Thoracic aorta (tissue), 2 donors: Measurements from ENCODE around the gene TFF2. TPM values are rescaled to one million over a fixed set of nuclear protein-coding genes. Genes with fewer than 3 reads are reported as not detected.

Experiments
- ATAC-seq: fragments of 150-250 bp; one replicate; pipeline ENCODE4 v1.8.0; 2017; ENCODE audit warnings: low read depth; ENCODE audit not compliant: insufficient number of reproducible peaks, low FRiP score
- DNase-seq: peaks from one replicate; pipeline ENCODE4 v3.0.0-alpha.2; 2020; ENCODE audit warnings: low spot score
- H3K27ac ChIP-seq, 2 donors: fragments of 200-600 bp; sonication (generic); 1 replicate in 1 of 2; 2 replicates in 1 of 2; pipeline ENCODE4 v1.5.1; 2016; ENCODE audit warnings: mild to moderate bottlenecking in 2 of 2, moderate library complexity in 2 of 2
- H3K27me3 ChIP-seq: fragments of 200-600 bp; sonication (generic); replicated peaks from 2 replicates; pipeline ENCODE4 v1.6.0; 2016; ENCODE audit warnings: mild to moderate bottlenecking; ENCODE audit not compliant: insufficient read depth
- H3K36me3 ChIP-seq: fragments of 200-600 bp; sonication (generic); one replicate; pipeline ENCODE4 v1.5.1; 2016
- H3K4me1 ChIP-seq, 2 donors: fragments of 200-600 bp; sonication (generic); 1 replicate in 1 of 2; 2 replicates in 1 of 2; pipeline versions ENCODE4 v1.5.1 to v1.6.0; 2016; ENCODE audit warnings: low read depth in 2 of 2, mild to moderate bottlenecking in 1 of 2; ENCODE audit not compliant: control insufficient read depth in 1 of 2
- H3K4me3 ChIP-seq: fragments of 200-600 bp; sonication (generic); 2 replicates; pipeline ENCODE4 v1.5.1; 2016; ENCODE audit warnings: mild to moderate bottlenecking
- H3K9me3 ChIP-seq: fragments of 200-600 bp; sonication (generic); 2 replicates; pipeline ENCODE4 v1.5.1; 2016
- total RNA-seq, 2 donors: library from RNA; depleted of rRNA; stranded (reverse); fragments of >200 nt; gene quantifications; one replicate each; pipeline versions ENCODE4 v1.1.0 to v1.2.3, GENCODE V29; 2016
- TF ChIP-seq, protein P1 (sequence below): fragments of 200-600 bp; sonication (generic); IDR thresholded peaks from one replicate; pipeline ENCODE4 v1.5.1; 2019; ENCODE audit warnings: antibody characterized with exemption

Gene TFF2
- total RNA-seq, 2 donors from 2014 or later: 17.0 TPM; not detected in 1

GRCh38 chr21:42317826-42318746 is 32.7 kb downstream of the TFF2 start:
- TF ChIP-seq, protein P1, sequence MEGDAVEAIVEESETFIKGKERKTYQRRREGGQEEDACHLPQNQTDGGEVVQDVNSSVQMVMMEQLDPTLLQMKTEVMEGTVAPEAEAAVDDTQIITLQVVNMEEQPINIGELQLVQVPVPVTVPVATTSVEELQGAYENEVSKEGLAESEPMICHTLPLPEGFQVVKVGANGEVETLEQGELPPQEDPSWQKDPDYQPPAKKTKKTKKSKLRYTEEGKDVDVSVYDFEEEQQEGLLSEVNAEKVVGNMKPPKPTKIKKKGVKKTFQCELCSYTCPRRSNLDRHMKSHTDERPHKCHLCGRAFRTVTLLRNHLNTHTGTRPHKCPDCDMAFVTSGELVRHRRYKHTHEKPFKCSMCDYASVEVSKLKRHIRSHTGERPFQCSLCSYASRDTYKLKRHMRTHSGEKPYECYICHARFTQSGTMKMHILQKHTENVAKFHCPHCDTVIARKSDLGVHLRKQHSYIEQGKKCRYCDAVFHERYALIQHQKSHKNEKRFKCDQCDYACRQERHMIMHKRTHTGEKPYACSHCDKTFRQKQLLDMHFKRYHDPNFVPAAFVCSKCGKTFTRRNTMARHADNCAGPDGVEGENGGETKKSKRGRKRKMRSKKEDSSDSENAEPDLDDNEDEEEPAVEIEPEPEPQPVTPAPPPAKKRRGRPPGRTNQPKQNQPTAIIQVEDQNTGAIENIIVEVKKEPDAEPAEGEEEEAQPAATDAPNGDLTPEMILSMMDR: no peak
- no peak for DNase-seq

DNA sequence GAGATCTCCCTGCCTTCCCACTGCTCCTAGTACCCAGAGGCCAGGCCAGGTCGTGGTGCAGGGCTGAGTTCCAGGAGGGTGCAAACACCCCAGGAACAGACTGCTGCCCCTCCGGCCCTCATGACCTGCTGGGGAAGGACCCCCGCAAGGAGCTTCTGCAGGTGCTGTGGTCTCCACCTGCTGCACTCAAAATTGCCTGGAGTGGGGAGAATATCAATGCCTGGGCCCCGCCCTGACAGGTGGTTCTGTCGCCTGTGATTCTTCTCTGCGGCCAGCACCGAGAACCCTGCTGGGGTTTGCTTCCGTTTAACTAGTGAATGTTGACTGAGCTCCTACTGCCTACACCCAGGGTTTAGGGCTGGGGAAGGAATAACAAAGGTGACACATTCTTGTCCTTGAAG is 33.5 kb downstream of the TFF2 start:
- H3K36me3 ChIP-seq: no peaks in the 10 kb centered on the region
- DNase-seq (no peak), ATAC-seq (no peak)

More at GRCh38 chr21:42317826-42318746, 32.7 kb downstream of the TFF2 start:
- no peak overlapping the region for H3K27ac ChIP-seq
- H3K4me1 ChIP-seq: no peaks in the 10 kb centered on the region
- H3K36me3 ChIP-seq: no peaks in the 10 kb centered on the region
- no peak for ATAC-seq
- no peaks in the 10 kb centered on the region for H3K27me3 ChIP-seq
- H3K4me3 ChIP-seq: no peak overlapping the region
- H3K9me3 ChIP-seq: no peaks in the 10 kb centered on the region

DNA sequence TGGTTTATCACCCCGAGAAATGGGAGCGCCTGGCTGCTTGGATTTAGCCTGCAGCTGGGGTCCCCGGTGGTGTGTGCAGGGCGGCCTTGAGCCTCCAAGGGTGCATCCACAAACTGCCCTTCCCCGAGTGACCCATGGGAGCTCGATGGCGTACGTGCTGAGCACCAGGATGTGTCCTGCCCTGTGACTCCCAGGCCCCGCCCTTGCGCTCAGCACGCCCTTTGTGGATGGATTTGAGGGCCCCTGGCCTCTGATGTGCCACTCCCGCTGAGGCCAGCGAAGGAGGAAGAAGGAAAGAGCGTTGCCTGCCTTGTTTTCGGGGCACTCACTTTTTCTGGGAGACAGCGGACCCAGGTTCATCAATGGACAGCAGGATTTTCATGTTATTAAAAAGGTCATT is 33.9 kb downstream of the TFF2 start:
- H3K27me3 ChIP-seq: no peaks in the 10 kb centered on the region
- H3K4me1 ChIP-seq: no peaks in the 10 kb centered on the region
- TF ChIP-seq, protein P1: no peak
- no peak for ATAC-seq
- H3K36me3 ChIP-seq: no peaks in the 10 kb centered on the region
- no peak overlapping the region for H3K4me3 ChIP-seq
- no peak overlapping the region for H3K27ac ChIP-seq
- no peak for DNase-seq
- H3K9me3 ChIP-seq: no peaks in the 10 kb centered on the region

More for the DNA sequence above, 33.5 kb downstream of the TFF2 start:
- Histone ChIP-seq H3K27ac (no peak overlapping the region), H3K27me3 (no peaks in the 10 kb centered on the region), H3K4me3 (no peak overlapping the region), H3K4me1 (no peaks in the 10 kb centered on the region), H3K9me3 (no peaks in the 10 kb centered on the region)
- TF ChIP-seq, protein P1: no peak

DNA sequence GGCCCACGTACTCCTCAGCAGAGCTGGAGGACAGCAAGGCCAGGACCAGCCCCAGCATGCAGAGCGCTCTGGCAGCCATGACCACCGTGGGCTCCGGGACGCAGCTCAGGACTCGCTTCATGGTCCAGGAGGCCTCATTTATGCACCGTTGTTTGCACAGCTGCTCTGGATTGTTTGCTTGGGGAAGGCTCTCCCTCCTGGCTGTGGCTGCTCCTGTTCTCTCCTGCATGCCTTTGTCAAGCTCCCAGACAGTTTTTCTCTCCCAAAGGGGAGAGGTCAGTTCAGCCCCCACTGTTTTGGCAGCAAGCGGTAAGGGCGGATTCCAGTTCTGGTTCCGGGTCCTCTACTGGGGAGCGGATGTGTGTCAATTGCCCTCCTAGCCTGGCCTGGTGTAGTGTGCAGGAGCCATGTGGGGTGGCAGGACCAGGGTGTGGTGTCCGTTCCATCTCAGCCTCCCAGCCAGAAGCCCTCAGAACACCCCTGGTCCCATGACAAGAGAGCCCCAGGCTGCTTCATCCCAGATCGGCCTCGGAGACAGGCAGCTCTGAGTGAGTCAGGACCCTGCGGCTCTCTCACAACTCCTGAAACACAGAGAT is 35.4 kb downstream of the TFF2 start, which contains the start of gene TFF3:
Gene TFF3, minus strand, starts transcription at position 114 of the 596 bp plus-strand sequence. Its CDS starts 35 bp downstream, at position 79.
- Histone ChIP-seq H3K9me3 (no peaks in the 10 kb centered on the region), H3K36me3 (no peaks in the 10 kb centered on the region), H3K4me1 (no peaks in the 10 kb centered on the region), H3K27me3 (no peaks in the 10 kb centered on the region), H3K4me3 (no peak within 1 kb of the TSS), H3K27ac (no peak within 1 kb of the TSS)
- ATAC-seq: no peak
- no peak for DNase-seq
- TF ChIP-seq, protein P1: no peak

GRCh38 chr21:42314616-42315295 is 36.0 kb downstream of the TFF2 start:
- TF ChIP-seq, protein P1: no peak
- Histone ChIP-seq H3K36me3 (no peaks in the 10 kb centered on the region), H3K4me1 (no peaks in the 10 kb centered on the region), H3K27ac (no peak overlapping the region), H3K27me3 (no peaks in the 10 kb centered on the region), H3K9me3 (no peaks in the 10 kb centered on the region), H3K4me3 (no peak overlapping the region)
- no peak for ATAC-seq
- no peak for DNase-seq
